ENCODE data around the gene LINS1. TPM values are rescaled to one million over a fixed set of nuclear protein-coding genes. Genes with fewer than 3 reads are reported as not detected.

The LINS1 gene
- total RNA-seq, 1 donor from 2014 or later: 7.2 TPM

- Mint-ChIP-seq H3K9me3 (ENCODE audit: low read depth) (no peaks in the 10 kb centered on the region), H3K27me3 (ENCODE audit: low read depth) (no peaks in the 10 kb centered on the region), H3K4me3 (ENCODE audit: unreplicated experiment) (no peak overlapping the region), H3K27ac (ENCODE audit: unreplicated experiment) (no peak overlapping the region), H3K4me1 (ENCODE audit: low read depth) (no peaks in the 10 kb centered on the region), H3K36me3 (ENCODE audit: low read depth) (peaks cover 9% of the 10 kb centered on the region)
- no peak for DNase-seq (ENCODE audit: low spot score)
- no peak for TF ChIP-seq CTCF (IDR thresholded peaks at IDR 0.05)
Observed at GRCh38 chr15:100565591-100565990, 36.4 kb downstream of the LINS1 start.

DNA sequence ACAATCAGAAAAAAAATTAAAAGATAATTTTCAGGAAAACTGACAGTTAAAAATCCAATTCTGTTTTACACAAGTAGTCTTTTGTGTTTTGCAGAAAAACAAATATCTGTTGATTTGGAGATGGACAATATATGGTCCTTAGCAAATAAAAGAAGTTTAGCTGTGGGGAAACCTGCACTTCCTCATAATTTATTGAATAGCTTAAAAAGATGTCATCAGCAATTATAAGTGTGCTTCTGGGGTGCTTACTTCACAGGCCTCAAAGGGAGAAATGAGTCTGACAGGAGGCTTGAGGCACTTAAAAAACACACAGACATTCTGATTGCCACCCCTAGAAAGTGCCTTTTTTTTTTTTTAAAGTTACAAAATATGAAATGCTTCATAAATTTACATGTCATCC lies 41.7 kb downstream of the LINS1 start:
- no peak overlapping the region for H3K4me3 Mint-ChIP-seq (ENCODE audit: unreplicated experiment)
- H3K4me1 Mint-ChIP-seq (ENCODE audit: low read depth): no peaks in the 10 kb centered on the region
- no peak for TF ChIP-seq CTCF (IDR thresholded peaks at IDR 0.05)
- no peak for DNase-seq (ENCODE audit: low spot score)
- no peaks in the 10 kb centered on the region for H3K27me3 Mint-ChIP-seq (ENCODE audit: low read depth)
- H3K27ac Mint-ChIP-seq (ENCODE audit: unreplicated experiment): no peak overlapping the region
- H3K9me3 Mint-ChIP-seq (ENCODE audit: low read depth): no peaks in the 10 kb centered on the region
- peaks cover 6% of the 10 kb centered on the region for H3K36me3 Mint-ChIP-seq (ENCODE audit: low read depth)

DNA sequence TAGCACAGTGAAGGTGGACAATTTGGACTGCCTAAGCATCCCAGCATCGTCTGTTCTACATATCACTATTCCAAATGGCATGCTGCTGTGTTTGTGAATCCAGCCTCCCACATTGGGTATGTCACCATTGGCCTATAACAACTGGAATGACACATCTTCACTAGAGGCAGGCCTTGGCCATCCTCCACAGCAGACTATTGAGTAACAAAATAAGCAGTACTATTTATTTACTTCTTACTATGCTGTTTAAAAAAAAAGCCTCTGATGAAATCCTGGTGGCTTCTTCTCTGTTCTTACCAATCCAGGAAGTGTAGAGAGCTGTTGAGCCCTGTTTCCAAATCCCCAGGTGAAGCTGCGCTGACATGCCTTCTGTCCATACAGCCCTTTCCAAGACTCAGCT lies 42.7 kb downstream of the LINS1 start:
- Mint-ChIP-seq H3K4me3 (ENCODE audit: unreplicated experiment) (no peak overlapping the region), H3K27me3 (ENCODE audit: low read depth) (no peaks in the 10 kb centered on the region), H3K4me1 (ENCODE audit: low read depth) (no peaks in the 10 kb centered on the region), H3K9me3 (ENCODE audit: low read depth) (no peaks in the 10 kb centered on the region), H3K27ac (ENCODE audit: unreplicated experiment) (no peak overlapping the region), H3K36me3 (ENCODE audit: low read depth) (peaks cover 2% of the 10 kb centered on the region)
- no peak for TF ChIP-seq CTCF (IDR thresholded peaks at IDR 0.05)
- no peak for DNase-seq (ENCODE audit: low spot score)

GRCh38 chr15:100558771-100559254 lies 43.2 kb downstream of the LINS1 start:
- DNase-seq (ENCODE audit: low spot score): no peak
- no peak for TF ChIP-seq CTCF (IDR thresholded peaks at IDR 0.05)
- H3K4me1 Mint-ChIP-seq (ENCODE audit: low read depth): no peaks in the 10 kb centered on the region
- no peak overlapping the region for H3K27ac Mint-ChIP-seq (ENCODE audit: unreplicated experiment)
- H3K27me3 Mint-ChIP-seq (ENCODE audit: low read depth): no peaks in the 10 kb centered on the region
- H3K36me3 Mint-ChIP-seq (ENCODE audit: low read depth): peaks cover 5% of the 10 kb centered on the region
- no peak overlapping the region for H3K4me3 Mint-ChIP-seq (ENCODE audit: unreplicated experiment)
- peaks cover 3% of the 10 kb centered on the region for H3K9me3 Mint-ChIP-seq (ENCODE audit: low read depth)

DNA sequence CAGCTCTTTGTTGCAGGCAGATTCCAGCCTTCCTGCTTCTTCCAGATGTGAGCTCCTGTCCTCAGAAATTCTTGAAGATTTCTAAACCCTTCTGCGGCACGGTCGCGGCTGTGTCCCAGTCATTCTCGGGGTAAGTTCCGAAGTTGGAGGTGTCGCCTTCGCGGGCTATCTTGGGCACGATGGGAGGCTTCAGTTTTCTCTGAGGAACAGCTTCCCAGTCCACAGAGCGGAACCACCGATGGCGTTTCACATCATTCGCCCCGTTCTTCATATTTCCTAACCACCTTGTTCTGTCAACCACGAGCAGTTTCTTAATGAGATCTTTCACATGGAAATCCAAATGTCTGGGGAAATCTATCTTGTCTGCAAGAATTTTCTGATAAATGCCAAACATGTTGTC lies 48.5 kb downstream of the LINS1 start:
- no peak for TF ChIP-seq CTCF (IDR thresholded peaks at IDR 0.05)
- Mint-ChIP-seq H3K36me3 (ENCODE audit: low read depth) (peaks cover 12% of the 10 kb centered on the region), H3K9me3 (ENCODE audit: low read depth) (peaks cover 7% of the 10 kb centered on the region), H3K27ac (ENCODE audit: unreplicated experiment) (no peak overlapping the region), H3K4me3 (ENCODE audit: unreplicated experiment) (no peak overlapping the region), H3K27me3 (ENCODE audit: low read depth) (no peaks in the 10 kb centered on the region), H3K4me1 (ENCODE audit: low read depth) (no peaks in the 10 kb centered on the region)
- no peak for DNase-seq (ENCODE audit: low spot score)

Data from chondrocyte (in vitro differentiated cells).